ENCODE data around the gene SERPINA12. TPM values are rescaled to one million over a fixed set of nuclear protein-coding genes. Genes with fewer than 3 reads are reported as not detected.

SERPINA12 gene
- total and polyA plus RNA-seq, 4 donors, result 0.13 TPM; not detected in 3

GRCh38 chr14:94547151-94547680, 37.9 kb upstream of the SERPINA12 start:
- no peak for DNase-seq (ENCODE audit: low read depth in 4 of 6, low spot score in 6 of 6)
- 94% methylated on average over 7 of the region's 8 CpGs for WGBS (ENCODE audit: insufficient coverage)
- Histone ChIP-seq H3K4me3 (ENCODE audit: low read depth, low read length) (no peak overlapping the region), H3K36me3 (ENCODE audit: control insufficient read depth, insufficient read depth, low read length) (no peaks in the 10 kb centered on the region), H3K9me3 (ENCODE audit: control insufficient read depth, insufficient read depth, low read length) (peaks cover 2% of the 10 kb centered on the region), H3K27ac (ENCODE audit: low read depth, low read length) (no peak overlapping the region), H3K27me3 (ENCODE audit: control insufficient read depth, insufficient read depth, low read length) (no peaks in the 10 kb centered on the region), H3K4me1 (ENCODE audit: control insufficient read depth, insufficient read depth, low read length) (peaks cover 18% of the 10 kb centered on the region)

- Histone ChIP-seq H3K4me1 (ENCODE audit: control insufficient read depth, insufficient read depth, low read length) (peaks cover 18% of the 10 kb centered on the region), H3K4me3 (ENCODE audit: low read depth, low read length) (no peak overlapping the region), H3K9me3 (ENCODE audit: control insufficient read depth, insufficient read depth, low read length) (peaks cover 2% of the 10 kb centered on the region), H3K36me3 (ENCODE audit: control insufficient read depth, insufficient read depth, low read length) (no peaks in the 10 kb centered on the region), H3K27ac (ENCODE audit: low read depth, low read length) (no peak overlapping the region), H3K27me3 (ENCODE audit: control insufficient read depth, insufficient read depth, low read length) (no peaks in the 10 kb centered on the region)
- peak in 3 of 6 donors; percentile 37 to 94 (median 74) for DNase-seq (ENCODE audit: low read depth in 4 of 6, low spot score in 6 of 6)
- 43% methylated on average over 13 of the region's 15 CpGs for WGBS (ENCODE audit: insufficient coverage)
Measured at GRCh38 chr14:94545131-94545841, 36.0 kb upstream of the SERPINA12 start.

GRCh38 chr14:94544726-94545125, 35.5 kb upstream of the SERPINA12 start:
- WGBS (ENCODE audit: insufficient coverage), result 47% methylated on average over 6 of the region's 7 CpGs
- H3K27ac ChIP-seq (ENCODE audit: low read depth, low read length), result no peak overlapping the region
- no peaks in the 10 kb centered on the region for H3K27me3 ChIP-seq (ENCODE audit: control insufficient read depth, insufficient read depth, low read length)

GRCh38 chr14:94543449-94544124, 34.3 kb upstream of the SERPINA12 start:
- H3K36me3 ChIP-seq (ENCODE audit: control insufficient read depth, insufficient read depth, low read length), result no peaks in the 10 kb centered on the region
- WGBS (ENCODE audit: insufficient coverage), result 75% methylated on average over 14 of the region's 15 CpGs
- H3K4me1 ChIP-seq (ENCODE audit: control insufficient read depth, insufficient read depth, low read length), result peaks cover 12% of the 10 kb centered on the region
- no peak overlapping the region for H3K27ac ChIP-seq (ENCODE audit: low read depth, low read length)
- no peaks in the 10 kb centered on the region for H3K27me3 ChIP-seq (ENCODE audit: control insufficient read depth, insufficient read depth, low read length)
- peak in 1 of 6 donors; percentile 18 for DNase-seq (ENCODE audit: low read depth in 4 of 6, low spot score in 6 of 6)
- H3K4me3 ChIP-seq (ENCODE audit: low read depth, low read length), result no peak overlapping the region
- peaks cover 2% of the 10 kb centered on the region for H3K9me3 ChIP-seq (ENCODE audit: control insufficient read depth, insufficient read depth, low read length)

More at GRCh38 chr14:94544726-94545125, 35.5 kb upstream of the SERPINA12 start:
- no peak for DNase-seq (ENCODE audit: low read depth in 4 of 6, low spot score in 6 of 6)
- peaks cover 18% of the 10 kb centered on the region for H3K4me1 ChIP-seq (ENCODE audit: control insufficient read depth, insufficient read depth, low read length)
- peaks cover 2% of the 10 kb centered on the region for H3K9me3 ChIP-seq (ENCODE audit: control insufficient read depth, insufficient read depth, low read length)
- H3K36me3 ChIP-seq (ENCODE audit: control insufficient read depth, insufficient read depth, low read length), result no peaks in the 10 kb centered on the region
- H3K4me3 ChIP-seq (ENCODE audit: low read depth, low read length), result no peak overlapping the region

- no peak overlapping the region for H3K27ac ChIP-seq (ENCODE audit: low read depth, low read length)
- 78% methylated on average over 8 of the region's 9 CpGs for WGBS (ENCODE audit: insufficient coverage)
- H3K36me3 ChIP-seq (ENCODE audit: control insufficient read depth, insufficient read depth, low read length), result no peaks in the 10 kb centered on the region
- H3K4me3 ChIP-seq (ENCODE audit: low read depth, low read length), result no peak overlapping the region
- H3K27me3 ChIP-seq (ENCODE audit: control insufficient read depth, insufficient read depth, low read length), result no peaks in the 10 kb centered on the region
- H3K9me3 ChIP-seq (ENCODE audit: control insufficient read depth, insufficient read depth, low read length), result peaks cover 2% of the 10 kb centered on the region
- no peak for DNase-seq (ENCODE audit: low read depth in 4 of 6, low spot score in 6 of 6)
- peaks cover 12% of the 10 kb centered on the region for H3K4me1 ChIP-seq (ENCODE audit: control insufficient read depth, insufficient read depth, low read length)
Measured at GRCh38 chr14:94542811-94543440, 33.7 kb upstream of the SERPINA12 start.

GRCh38 chr14:94542111-94542810, 33.0 kb upstream of the SERPINA12 start:
- Histone ChIP-seq H3K27ac (ENCODE audit: low read depth, low read length) (no peak overlapping the region), H3K4me1 (ENCODE audit: control insufficient read depth, insufficient read depth, low read length) (peaks cover 12% of the 10 kb centered on the region), H3K36me3 (ENCODE audit: control insufficient read depth, insufficient read depth, low read length) (no peaks in the 10 kb centered on the region), H3K27me3 (ENCODE audit: control insufficient read depth, insufficient read depth, low read length) (no peaks in the 10 kb centered on the region), H3K4me3 (ENCODE audit: low read depth, low read length) (no peak overlapping the region), H3K9me3 (ENCODE audit: control insufficient read depth, insufficient read depth, low read length) (peaks cover 2% of the 10 kb centered on the region)
- 87% methylated on average over 11 of the region's 12 CpGs for WGBS (ENCODE audit: insufficient coverage)
- DNase-seq (ENCODE audit: low read depth in 4 of 6, low spot score in 6 of 6), result no peak

GRCh38 chr14:94541234-94541975, 32.1 kb upstream of the SERPINA12 start:
- WGBS (ENCODE audit: insufficient coverage), result 81% methylated on average over 4 of the region's 9 CpGs
- Histone ChIP-seq H3K27ac (ENCODE audit: low read depth, low read length) (no peak overlapping the region), H3K9me3 (ENCODE audit: control insufficient read depth, insufficient read depth, low read length) (peaks cover 2% of the 10 kb centered on the region), H3K36me3 (ENCODE audit: control insufficient read depth, insufficient read depth, low read length) (no peaks in the 10 kb centered on the region), H3K4me1 (ENCODE audit: control insufficient read depth, insufficient read depth, low read length) (peaks cover 12% of the 10 kb centered on the region), H3K27me3 (ENCODE audit: control insufficient read depth, insufficient read depth, low read length) (no peaks in the 10 kb centered on the region), H3K4me3 (ENCODE audit: low read depth, low read length) (no peak overlapping the region)
- DNase-seq (ENCODE audit: low read depth in 4 of 6, low spot score in 6 of 6), result no peak

GRCh38 chr14:94540031-94540794, 30.9 kb upstream of the SERPINA12 start:
- WGBS (ENCODE audit: insufficient coverage), result 61% methylated on average over 11 of the region's 13 CpGs
- H3K27ac ChIP-seq (ENCODE audit: low read depth, low read length), result no peak overlapping the region
- H3K9me3 ChIP-seq (ENCODE audit: control insufficient read depth, insufficient read depth, low read length), result no peaks in the 10 kb centered on the region
- no peaks in the 10 kb centered on the region for H3K27me3 ChIP-seq (ENCODE audit: control insufficient read depth, insufficient read depth, low read length)
- H3K36me3 ChIP-seq (ENCODE audit: control insufficient read depth, insufficient read depth, low read length), result no peaks in the 10 kb centered on the region
- H3K4me1 ChIP-seq (ENCODE audit: control insufficient read depth, insufficient read depth, low read length), result peaks cover 6% of the 10 kb centered on the region
- H3K4me3 ChIP-seq (ENCODE audit: low read depth, low read length), result no peak overlapping the region
- DNase-seq (ENCODE audit: low read depth in 4 of 6, low spot score in 6 of 6), result peak in 3 of 6 donors; percentile 26 to 78 (median 59)

Measured in spinal cord (tissue), 10 donors.